ENCODE data around the gene DGCR8.

The DGCR8 gene

GRCh38 chr22:20062766-20063083, 17.3 kb upstream of the DGCR8 start:
- TF ChIP-seq, protein P1, sequence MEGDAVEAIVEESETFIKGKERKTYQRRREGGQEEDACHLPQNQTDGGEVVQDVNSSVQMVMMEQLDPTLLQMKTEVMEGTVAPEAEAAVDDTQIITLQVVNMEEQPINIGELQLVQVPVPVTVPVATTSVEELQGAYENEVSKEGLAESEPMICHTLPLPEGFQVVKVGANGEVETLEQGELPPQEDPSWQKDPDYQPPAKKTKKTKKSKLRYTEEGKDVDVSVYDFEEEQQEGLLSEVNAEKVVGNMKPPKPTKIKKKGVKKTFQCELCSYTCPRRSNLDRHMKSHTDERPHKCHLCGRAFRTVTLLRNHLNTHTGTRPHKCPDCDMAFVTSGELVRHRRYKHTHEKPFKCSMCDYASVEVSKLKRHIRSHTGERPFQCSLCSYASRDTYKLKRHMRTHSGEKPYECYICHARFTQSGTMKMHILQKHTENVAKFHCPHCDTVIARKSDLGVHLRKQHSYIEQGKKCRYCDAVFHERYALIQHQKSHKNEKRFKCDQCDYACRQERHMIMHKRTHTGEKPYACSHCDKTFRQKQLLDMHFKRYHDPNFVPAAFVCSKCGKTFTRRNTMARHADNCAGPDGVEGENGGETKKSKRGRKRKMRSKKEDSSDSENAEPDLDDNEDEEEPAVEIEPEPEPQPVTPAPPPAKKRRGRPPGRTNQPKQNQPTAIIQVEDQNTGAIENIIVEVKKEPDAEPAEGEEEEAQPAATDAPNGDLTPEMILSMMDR (IDR thresholded peaks at IDR 0.05): no peak
- no peak for DNase-seq
- Histone ChIP-seq H3K4me1 (no peaks in the 10 kb centered on the region), H3K27ac (no peak overlapping the region), H3K9me3 (no peaks in the 10 kb centered on the region), H3K4me3 (no peak overlapping the region), H3K27me3 (no peaks in the 10 kb centered on the region), H3K36me3 (peaks cover 28 to 81% (median 52%) of the 10 kb centered on the region in 3 donors)
- intact Hi-C loops (cut with DNase I; ENCODE audit: low total_unique reads): no loop called here

- TF ChIP-seq, protein P1 (IDR thresholded peaks at IDR 0.05): no peak
- no peak for DNase-seq
- Histone ChIP-seq H3K4me1 (no peaks in the 10 kb centered on the region), H3K4me3 (no peak overlapping the region), H3K36me3 (peaks cover 28 to 73% (median 52%) of the 10 kb centered on the region in 3 donors), H3K9me3 (no peaks in the 10 kb centered on the region), H3K27me3 (no peaks in the 10 kb centered on the region), H3K27ac (no peak overlapping the region)
- intact Hi-C loops (cut with DNase I; ENCODE audit: low total_unique reads): no loop called here
Measured at GRCh38 chr22:20063271-20064139, 16.5 kb upstream of the DGCR8 start.

- TF ChIP-seq, protein P1 (IDR thresholded peaks at IDR 0.05): no peak
- no peaks in the 10 kb centered on the region for H3K9me3 ChIP-seq
- peaks cover 28 to 67% (median 51%) of the 10 kb centered on the region in 3 donors for H3K36me3 ChIP-seq
- no peak for DNase-seq
- H3K27me3 ChIP-seq: no peaks in the 10 kb centered on the region
- no peaks in the 10 kb centered on the region for H3K4me1 ChIP-seq
- intact Hi-C loops (cut with DNase I; ENCODE audit: low total_unique reads): no loop called here
- H3K27ac ChIP-seq: no peak overlapping the region
- no peak overlapping the region for H3K4me3 ChIP-seq
Measured at GRCh38 chr22:20064140-20064480, 15.9 kb upstream of the DGCR8 start.

DNA sequence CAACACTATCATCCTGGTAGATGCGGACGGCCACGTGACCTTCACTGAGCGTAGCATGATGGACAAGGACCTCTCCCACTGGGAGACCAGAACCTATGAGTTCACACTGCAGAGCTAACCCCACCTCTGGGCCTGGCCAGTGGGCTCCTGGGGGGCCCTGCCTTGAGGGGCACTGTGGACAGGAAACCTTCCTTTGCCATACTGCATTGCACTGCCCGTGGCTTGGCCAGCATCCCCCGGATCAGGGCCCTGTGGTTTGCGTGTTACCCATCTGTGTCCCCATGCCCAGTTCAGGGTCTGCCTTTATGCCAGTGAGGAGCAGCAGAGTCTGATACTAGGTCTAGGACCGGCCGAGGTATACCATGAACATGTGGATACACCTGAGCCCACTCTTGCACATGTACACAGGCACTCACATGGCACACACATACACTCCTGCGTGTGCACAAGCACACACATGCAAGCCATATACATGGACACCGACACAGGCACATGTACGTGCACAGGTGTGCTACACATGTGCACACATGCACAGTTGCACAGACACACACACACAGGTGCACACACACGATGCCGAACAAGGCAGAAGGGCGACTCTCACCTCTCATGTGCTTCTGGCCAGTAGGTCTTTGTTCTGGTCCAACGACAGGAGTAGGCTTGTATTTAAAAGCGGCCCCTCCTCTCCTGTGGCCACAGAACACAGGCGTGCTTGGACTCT, 15.3 kb upstream of the DGCR8 start:
- H3K27ac ChIP-seq: no peak overlapping the region
- intact Hi-C loops (cut with DNase I; ENCODE audit: low total_unique reads): no loop called here
- TF ChIP-seq, protein P1 (IDR thresholded peaks at IDR 0.05): no peak
- H3K4me3 ChIP-seq: no peak overlapping the region
- no peak for DNase-seq
- H3K9me3 ChIP-seq: no peaks in the 10 kb centered on the region
- H3K4me1 ChIP-seq: no peaks in the 10 kb centered on the region
- peaks cover 28 to 65% (median 48%) of the 10 kb centered on the region in 3 donors for H3K36me3 ChIP-seq
- no peaks in the 10 kb centered on the region for H3K27me3 ChIP-seq

DNA sequence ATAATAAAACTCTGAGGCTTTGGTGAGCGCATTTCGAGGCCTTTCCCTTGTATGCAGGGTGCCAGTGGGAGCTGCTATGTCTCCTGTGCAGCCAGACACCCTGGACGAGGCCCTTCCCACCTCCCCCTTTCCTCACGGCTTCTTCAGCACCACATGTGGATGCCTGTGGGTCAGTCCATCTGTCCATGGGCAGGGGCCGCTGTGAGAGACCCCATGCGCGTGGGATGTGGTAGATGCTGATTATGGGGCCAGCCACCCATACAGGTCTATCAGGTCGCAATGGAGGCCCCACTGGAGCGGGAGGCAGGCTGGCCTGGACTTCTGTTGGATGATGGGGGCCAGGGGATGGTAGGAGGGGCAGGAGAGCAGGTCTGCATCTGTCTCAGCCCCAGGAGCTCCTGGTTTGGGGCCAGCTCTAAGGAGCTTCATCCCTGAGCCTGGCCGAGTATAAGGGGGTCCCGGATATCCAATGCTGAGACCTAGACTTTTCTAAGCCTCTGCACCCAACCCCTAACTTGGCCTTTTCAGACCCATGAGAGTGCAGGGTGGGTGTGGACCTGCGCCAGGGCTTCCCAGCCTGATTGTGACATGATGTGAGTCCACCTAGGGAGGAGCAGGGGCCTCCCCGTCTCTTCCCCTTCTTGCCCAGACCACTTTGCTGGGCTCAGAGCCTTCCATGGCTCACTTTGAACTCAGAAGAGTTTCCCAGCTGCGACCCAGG, 14.0 kb upstream of the DGCR8 start:
- intact Hi-C loops (cut with DNase I; ENCODE audit: low total_unique reads): no loop called here
- H3K9me3 ChIP-seq: no peaks in the 10 kb centered on the region
- no peak overlapping the region for H3K4me3 ChIP-seq
- peaks cover 28 to 54% (median 43%) of the 10 kb centered on the region in 3 donors for H3K36me3 ChIP-seq
- TF ChIP-seq, protein P1 (IDR thresholded peaks at IDR 0.05): no peak
- no peaks in the 10 kb centered on the region for H3K27me3 ChIP-seq
- no peak for DNase-seq
- H3K4me1 ChIP-seq: no peaks in the 10 kb centered on the region
- no peak overlapping the region for H3K27ac ChIP-seq

All from tibial artery (tissue), 4 donors.